ENCODE data around the gene CSF3R. TPM values are rescaled to one million over a fixed set of nuclear protein-coding genes. Genes with fewer than 3 reads are reported as not detected.

Gene CSF3R
- total RNA-seq, 3 donors from 2014 or later = 17.3 to 54.2 (median 28.8) TPM

DNA sequence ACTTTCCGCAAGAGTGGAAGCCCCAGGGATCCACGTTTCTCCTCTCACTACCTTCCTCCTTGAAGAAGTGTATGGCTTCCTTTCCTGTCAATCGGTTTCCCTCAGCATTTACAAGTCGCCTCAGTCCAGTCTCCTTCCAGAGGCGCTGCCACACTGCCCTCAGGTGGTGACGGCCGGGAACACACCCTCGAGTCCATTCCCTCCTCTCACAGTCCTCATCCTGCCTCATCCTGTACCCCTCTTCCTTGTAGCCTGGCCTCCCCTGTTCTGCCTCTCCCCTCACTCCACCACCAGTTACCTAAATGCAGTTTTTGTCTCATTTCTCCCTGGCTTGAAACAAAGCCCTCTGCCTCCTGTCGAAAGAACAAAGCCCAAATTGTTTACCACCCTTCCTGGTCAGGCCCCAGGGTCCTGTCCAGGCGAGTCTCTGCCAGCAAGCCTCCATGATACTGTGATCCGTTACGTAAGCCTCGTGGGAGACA is 61.8 kb downstream of the CSF3R start:
- Histone ChIP-seq H3K27me3 (no peaks in the 10 kb centered on the region), H3K9me3 (no peaks in the 10 kb centered on the region), H3K4me3 (no peak overlapping the region), H3K27ac (peak overlapping the region; percentile 68), H3K4me1 (peaks cover 0 to 6% of the 10 kb centered on the region in 2 donors), H3K36me3 (peaks cover 5% of the 10 kb centered on the region)
- TF ChIP-seq POLR2A (IDR thresholded peaks at IDR 0.05) = no peak
- TF ChIP-seq, protein P1, sequence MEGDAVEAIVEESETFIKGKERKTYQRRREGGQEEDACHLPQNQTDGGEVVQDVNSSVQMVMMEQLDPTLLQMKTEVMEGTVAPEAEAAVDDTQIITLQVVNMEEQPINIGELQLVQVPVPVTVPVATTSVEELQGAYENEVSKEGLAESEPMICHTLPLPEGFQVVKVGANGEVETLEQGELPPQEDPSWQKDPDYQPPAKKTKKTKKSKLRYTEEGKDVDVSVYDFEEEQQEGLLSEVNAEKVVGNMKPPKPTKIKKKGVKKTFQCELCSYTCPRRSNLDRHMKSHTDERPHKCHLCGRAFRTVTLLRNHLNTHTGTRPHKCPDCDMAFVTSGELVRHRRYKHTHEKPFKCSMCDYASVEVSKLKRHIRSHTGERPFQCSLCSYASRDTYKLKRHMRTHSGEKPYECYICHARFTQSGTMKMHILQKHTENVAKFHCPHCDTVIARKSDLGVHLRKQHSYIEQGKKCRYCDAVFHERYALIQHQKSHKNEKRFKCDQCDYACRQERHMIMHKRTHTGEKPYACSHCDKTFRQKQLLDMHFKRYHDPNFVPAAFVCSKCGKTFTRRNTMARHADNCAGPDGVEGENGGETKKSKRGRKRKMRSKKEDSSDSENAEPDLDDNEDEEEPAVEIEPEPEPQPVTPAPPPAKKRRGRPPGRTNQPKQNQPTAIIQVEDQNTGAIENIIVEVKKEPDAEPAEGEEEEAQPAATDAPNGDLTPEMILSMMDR (IDR thresholded peaks at IDR 0.05) = peak; percentile 92 to 94 (median 93)
- TF ChIP-seq POLR2AphosphoS5 (IDR thresholded peaks at IDR 0.05) = peak; percentile 30 to 48 (median 42)
- intact Hi-C loops (cut with DNase I; ENCODE audit: low total_unique reads) = loop anchor here (10.0 kb wide), 1 partner anchor 66 kb away; no protein-coding TSS in a partner anchor
- peak; percentile 85 to 92 for DNase-seq (ENCODE audit: low spot score in 2 of 2)

DNA sequence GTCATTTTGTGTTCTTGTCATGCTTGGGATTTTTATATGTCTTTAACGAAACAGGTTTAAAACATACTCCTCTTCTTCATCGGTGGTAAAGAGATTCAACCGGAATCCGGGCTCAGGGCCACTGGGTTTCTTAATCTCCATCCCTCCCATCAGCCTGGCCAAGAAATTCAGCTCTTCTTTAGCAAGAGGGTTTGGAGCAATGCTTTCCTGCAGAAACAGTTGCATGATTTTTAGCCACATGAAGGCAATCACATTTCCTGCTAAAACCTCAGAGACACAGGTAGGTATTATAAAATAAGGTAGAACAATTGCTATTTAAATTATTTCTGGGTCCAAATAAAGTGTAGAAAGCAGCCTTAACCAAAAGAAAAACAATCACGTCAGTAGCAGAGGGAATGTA is 62.3 kb downstream of the CSF3R start:
- TF ChIP-seq, protein P1 (IDR thresholded peaks at IDR 0.05) = no peak
- TF ChIP-seq POLR2AphosphoS5 (IDR thresholded peaks at IDR 0.05) (no peak), POLR2A (IDR thresholded peaks at IDR 0.05) (no peak)
- intact Hi-C loops (cut with DNase I; ENCODE audit: low total_unique reads) = loop anchor here (10.0 kb wide), 1 partner anchor 66 kb away; no protein-coding TSS in a partner anchor
- H3K4me1 ChIP-seq = peaks cover 0 to 6% of the 10 kb centered on the region in 2 donors
- H3K27me3 ChIP-seq = no peaks in the 10 kb centered on the region
- no peaks in the 10 kb centered on the region for H3K9me3 ChIP-seq
- DNase-seq (ENCODE audit: low spot score in 2 of 2) = no peak
- no peak overlapping the region for H3K4me3 ChIP-seq
- H3K36me3 ChIP-seq = peaks cover 5% of the 10 kb centered on the region
- H3K27ac ChIP-seq = peak overlapping the region; percentile 68

GRCh38 chr1:36419569-36419968 is 63.1 kb downstream of the CSF3R start:
- Histone ChIP-seq H3K9me3 (no peaks in the 10 kb centered on the region), H3K36me3 (peaks cover 5% of the 10 kb centered on the region), H3K27ac (peak overlapping the region in 1 of 2 donors; percentile 32), H3K4me3 (no peak overlapping the region), H3K4me1 (peaks cover 0 to 6% of the 10 kb centered on the region in 2 donors), H3K27me3 (no peaks in the 10 kb centered on the region)
- intact Hi-C loops (cut with DNase I; ENCODE audit: low total_unique reads) = no loop called here
- DNase-seq (ENCODE audit: low spot score in 2 of 2) = no peak
- TF ChIP-seq, protein P1 (IDR thresholded peaks at IDR 0.05) = no peak
- TF ChIP-seq POLR2AphosphoS5 (IDR thresholded peaks at IDR 0.05) (no peak), POLR2A (IDR thresholded peaks at IDR 0.05) (no peak)

DNA sequence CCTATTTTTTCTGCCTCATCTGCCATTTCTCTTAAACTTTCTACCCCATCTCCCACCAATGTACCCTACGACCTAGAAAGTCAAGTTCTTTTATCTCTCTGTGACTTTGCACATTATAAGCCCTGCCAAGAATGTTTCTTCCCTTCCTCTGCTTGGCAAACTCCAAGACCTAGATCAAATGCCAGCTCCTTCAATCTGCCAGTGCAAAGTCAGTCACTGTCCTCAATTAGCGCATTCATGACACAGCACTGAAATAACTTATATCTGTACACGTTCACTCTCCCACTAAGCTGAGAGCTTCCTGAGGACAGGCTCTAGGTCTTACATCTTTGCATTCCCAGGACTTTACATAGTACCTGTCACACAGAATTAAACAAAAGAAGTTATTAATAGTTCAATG is 63.6 kb downstream of the CSF3R start:
- DNase-seq (ENCODE audit: low spot score in 2 of 2) = no peak
- Histone ChIP-seq H3K4me3 (no peak overlapping the region), H3K27ac (peak overlapping the region in 1 of 2 donors; percentile 32), H3K4me1 (peaks cover 0 to 6% of the 10 kb centered on the region in 2 donors), H3K27me3 (no peaks in the 10 kb centered on the region), H3K36me3 (peaks cover 5% of the 10 kb centered on the region), H3K9me3 (no peaks in the 10 kb centered on the region)
- TF ChIP-seq POLR2A (IDR thresholded peaks at IDR 0.05) (no peak), POLR2AphosphoS5 (IDR thresholded peaks at IDR 0.05) (no peak)
- TF ChIP-seq, protein P1 (IDR thresholded peaks at IDR 0.05) = no peak
- intact Hi-C loops (cut with DNase I; ENCODE audit: low total_unique reads) = no loop called here

GRCh38 chr1:36417931-36418330 is 64.8 kb downstream of the CSF3R start:
- H3K9me3 ChIP-seq = no peaks in the 10 kb centered on the region
- intact Hi-C loops (cut with DNase I; ENCODE audit: low total_unique reads) = no loop called here

More at GRCh38 chr1:36417931-36418330, 64.8 kb downstream of the CSF3R start:
- Histone ChIP-seq H3K4me3 (no peak overlapping the region), H3K27me3 (no peaks in the 10 kb centered on the region), H3K4me1 (peaks cover 0 to 6% of the 10 kb centered on the region in 2 donors), H3K36me3 (peaks cover 5% of the 10 kb centered on the region), H3K27ac (no peak overlapping the region)
- no peak for TF ChIP-seq POLR2AphosphoS5 (IDR thresholded peaks at IDR 0.05)
- TF ChIP-seq, protein P1 (IDR thresholded peaks at IDR 0.05) = no peak
- TF ChIP-seq POLR2A (IDR thresholded peaks at IDR 0.05) = no peak
- DNase-seq (ENCODE audit: low spot score in 2 of 2) = no peak

Data from breast epithelium (tissue), 4 donors.